Measurements from ENCODE around the gene NLGN1.
"Not testable (repeated sequence)": the region's sequence is repeated elsewhere in the genome, so short reads cannot be mapped to it uniquely, and the experiment has no call there.

NLGN1 gene

DNA sequence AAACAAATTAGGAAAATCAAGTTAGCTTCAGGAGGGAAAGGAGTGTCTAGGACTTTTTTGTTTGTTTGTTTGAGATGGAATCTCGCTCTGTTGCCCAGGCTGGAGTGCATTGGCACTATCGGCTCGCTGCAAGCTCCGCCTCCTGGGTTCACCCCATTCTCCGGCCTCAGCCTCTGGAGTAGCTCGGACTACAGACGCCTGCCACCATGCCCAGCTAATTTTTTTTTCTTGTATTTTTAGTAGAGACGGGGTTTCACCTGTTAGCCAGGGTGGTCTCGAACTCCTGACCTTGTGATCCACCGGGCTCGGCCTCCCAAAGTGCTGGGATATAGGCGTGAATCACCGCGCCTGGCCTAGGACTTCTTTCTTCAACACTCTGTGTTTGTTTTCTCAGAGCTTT is 171.1 kb downstream of the NLGN1 start:
- DNase-seq: no peak

GRCh38 chr3:173583496-173583895 is 186.0 kb downstream of the NLGN1 start:
- DNase-seq: no peak

DNA sequence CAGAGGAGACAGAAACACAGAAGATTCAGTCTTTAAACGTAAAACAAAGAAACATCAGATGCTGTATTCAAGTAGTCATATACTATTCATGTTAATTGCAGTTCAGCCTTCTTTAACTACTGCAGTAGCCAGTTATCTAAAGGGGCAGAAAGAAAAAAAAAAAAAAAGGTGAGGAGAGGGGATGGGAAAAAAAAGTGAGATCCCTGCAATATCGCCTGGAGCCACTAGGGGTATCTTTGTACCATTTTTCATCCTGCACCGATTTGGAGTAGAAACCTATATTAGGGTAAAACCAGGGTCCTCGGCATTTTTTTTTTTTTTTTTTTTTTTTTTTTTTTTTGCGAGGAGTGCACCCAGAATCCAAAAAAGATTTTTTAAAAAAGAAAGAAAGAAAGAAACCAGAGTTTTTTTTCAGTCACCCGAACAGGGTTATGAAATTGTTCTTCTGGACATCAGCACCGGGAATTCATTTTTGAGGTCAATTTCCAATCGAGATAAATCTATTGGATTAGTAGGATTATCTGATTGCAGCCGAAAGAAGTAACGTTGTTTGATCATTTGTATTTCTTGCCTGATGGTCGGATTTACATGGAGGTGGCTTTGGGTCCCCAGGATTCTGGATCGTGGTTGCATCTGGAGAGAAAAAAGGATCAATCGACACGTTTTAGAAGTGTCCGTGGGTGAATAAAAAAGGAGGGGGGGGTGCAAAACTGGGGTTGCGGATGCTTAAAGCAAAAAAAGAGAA is 186.7 kb downstream of the NLGN1 start:
- DNase-seq: no peak

DNA sequence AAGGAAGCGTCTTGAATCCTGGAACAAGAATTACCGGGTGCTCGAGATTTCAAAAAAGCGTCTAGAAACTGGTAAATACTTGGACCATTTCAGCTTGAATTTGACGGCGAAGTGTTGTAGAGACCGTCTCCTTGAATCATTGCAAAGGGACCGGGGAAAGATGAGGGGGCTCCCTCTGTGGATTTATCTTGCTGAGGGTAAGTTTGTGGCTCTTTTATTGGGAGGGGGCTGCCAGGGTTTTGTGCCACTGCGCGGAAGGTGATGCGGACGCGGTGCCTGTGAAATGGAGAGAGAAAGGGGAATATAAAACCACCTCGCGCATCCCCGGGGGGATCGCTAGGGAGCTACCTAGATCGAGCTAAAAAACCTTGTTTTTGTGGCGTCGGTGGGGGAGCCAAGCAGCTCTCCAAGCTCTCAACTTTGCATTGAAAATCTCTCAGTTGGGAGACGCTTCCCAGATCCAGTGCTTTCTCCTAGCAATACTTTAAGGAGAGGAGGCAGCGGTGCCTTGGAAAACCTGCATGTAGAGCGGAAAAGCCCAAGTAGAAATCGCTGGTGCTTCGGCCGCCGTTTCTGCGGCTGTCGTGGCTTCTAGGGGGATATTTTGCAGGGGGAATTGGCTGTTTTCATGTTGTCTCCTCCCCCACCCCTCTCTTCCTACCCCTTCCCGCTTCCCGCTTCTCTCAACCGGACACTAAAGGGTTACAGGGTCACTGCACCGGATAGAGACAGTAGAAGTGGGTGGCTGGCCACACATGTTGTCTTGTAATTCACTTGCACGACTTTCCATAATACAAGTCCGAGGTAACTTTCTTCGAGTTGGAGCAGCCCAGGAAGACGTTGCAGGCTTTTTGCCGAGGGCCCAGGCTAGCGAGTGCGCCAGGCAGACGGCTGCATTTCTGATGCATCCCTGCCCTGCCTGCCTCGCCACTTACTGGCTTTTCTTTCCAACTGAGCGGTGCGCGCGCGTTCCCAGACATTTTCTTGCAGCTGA is 187.6 kb downstream of the NLGN1 start:
- no peak for DNase-seq

DNA sequence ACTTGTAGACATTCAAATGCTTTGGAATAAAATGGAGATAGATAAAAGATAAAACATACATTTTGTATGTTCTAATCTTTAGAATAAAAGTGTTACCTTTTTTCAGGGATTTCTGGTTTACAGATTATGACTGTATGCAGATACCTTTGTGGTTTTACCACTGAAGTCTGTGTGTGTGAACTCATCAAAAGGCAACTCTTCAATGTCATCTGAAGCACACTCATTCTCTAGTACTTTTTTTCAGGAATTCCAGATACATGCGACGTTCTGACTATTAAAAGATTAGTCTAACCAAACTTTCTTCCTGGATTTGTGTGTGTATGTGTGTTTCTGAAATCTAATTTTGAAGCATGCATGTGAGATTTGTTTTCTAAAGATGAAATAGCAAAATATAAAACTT is 188.6 kb downstream of the NLGN1 start:
- no peak for DNase-seq

DNA sequence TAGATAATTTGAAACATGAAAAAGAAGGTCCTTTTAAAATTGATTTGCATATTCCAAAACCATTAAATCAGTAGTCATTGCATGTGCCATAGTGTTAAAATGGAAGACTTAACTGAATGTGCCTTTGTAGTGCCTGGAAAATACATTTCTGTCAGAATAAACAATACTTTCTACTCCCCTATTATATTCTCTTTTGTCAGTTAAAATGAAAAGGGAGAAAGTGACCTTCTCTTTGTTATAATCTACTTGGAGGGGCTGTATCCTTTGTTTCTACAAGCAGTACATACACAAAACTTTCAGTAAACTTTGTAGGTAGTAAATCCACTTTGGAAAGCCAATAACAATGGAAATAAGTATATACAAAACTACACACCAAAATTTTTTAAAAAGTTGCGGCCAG is 189.5 kb downstream of the NLGN1 start:
- no peak for DNase-seq

DNA sequence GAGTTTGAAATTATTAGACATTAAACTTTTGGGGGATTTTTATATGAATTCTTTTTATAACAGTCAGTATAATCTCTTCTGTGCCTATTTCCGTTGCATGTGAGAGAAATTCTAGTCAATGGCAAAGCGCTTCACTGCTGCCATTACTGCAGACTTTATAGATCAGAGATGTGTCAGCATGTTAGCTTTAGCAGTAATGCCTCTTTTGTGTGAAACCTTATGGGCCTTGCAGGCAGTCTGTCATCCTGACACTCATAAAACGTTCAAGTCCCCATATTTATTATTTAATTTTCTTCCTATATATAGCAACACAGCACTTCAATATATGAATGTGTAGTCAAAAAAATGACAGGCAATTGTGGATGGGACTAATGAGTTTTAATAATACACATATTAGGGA is 191.0 kb downstream of the NLGN1 start:
- no peak for DNase-seq

DNA sequence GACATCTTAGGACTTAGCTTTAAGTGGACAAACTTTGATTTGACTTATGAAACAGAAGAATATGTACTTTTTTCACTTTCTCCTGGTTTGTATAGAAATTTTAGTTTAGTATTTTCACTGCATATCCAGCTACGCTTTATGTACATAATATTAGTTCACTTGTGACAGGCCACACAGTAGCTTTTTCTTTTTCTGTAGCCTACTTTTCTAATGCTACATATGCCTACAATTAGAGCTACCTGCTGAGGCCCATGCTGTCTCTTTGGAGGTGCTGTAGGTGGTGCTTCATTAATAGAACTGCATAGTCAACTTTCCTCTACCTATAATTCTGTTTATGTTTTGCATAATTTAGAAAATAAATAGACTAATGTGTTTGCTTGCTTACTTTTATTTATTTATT is 191.6 kb downstream of the NLGN1 start:
- DNase-seq: no peak

DNA sequence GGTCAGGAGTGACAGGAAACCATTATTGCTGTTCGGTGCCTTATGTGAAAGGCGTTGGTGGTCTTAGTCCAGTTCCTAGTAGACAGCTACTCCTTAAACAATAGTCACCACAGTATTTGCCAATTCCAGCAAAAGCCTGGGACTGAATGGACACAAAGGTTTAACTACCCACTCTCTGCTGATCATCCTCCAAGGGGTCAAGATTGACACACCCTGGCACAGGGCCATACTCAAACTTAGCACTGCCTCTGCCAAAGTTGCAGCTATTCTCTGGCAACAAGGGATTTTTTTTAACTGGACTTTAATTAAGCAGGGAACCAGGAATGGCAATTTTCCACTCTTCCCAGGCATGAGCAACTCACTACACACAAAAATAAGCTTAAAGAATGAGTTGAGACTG is 193.9 kb downstream of the NLGN1 start:
- DNase-seq: no peak

- DNase-seq: not testable (repeated sequence)
Measured at GRCh38 chr3:173594881-173595280, 197.3 kb downstream of the NLGN1 start.

- no peak for DNase-seq
Measured at GRCh38 chr3:173599673-173600072, 202.1 kb downstream of the NLGN1 start.

DNA sequence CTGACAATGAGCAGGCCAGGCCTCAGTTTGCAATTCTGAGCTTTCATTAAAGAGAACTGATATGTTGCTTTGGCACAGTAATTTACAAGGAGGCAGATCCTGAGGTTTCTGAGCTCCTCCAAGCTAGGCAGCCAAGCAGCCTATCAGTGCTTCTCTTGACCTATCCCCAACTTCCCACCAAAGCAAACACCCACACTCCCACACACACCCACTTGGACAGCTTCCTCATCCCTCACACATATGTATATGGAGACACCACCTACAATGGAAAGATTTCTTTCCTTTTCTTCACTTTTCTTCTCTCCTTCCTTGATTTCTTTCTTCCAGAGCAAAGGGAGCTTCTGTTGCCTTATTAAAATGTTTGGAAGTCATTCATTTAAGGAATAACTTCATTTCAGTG is 217.0 kb downstream of the NLGN1 start:
- DNase-seq: no peak

DNA sequence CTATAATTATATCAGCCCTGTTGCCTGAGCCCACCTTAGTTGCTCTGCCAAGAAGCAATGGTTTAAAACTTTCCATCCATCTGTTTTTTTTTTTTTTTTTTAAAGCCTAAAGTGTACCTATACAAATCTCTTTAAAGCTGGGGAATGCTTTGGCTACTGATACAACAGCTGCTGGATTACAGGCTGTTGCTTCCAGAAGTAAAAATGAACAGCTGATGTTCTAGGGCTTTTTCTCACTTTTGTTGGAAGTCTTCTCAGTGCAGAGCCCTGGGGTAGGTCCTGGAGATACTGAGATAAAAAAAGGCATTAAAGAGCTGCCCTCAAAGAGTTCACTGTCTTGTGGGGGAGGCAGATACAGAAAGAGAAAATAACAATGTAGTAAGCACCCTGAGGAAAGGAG is 218.1 kb downstream of the NLGN1 start:
- no peak for DNase-seq

DNA sequence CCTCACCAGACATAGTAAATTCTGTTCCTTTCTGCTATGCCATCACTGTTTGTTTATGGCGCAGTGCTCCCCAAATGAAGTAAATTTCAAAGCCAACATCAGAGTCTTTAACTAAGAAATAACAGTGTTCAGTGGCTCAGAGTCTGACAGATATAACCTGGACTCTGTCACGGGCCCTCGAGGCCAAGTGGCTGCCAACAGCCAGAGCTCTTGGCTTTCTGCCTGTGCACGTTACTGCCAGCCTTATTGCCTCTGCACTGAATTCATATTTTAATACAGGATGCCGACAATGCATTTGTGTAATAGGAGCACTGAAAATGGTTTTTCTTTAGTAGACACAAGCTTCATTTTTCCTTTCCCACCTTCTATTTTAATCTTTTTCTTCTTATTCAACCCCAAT is 219.9 kb downstream of the NLGN1 start:
- no peak for DNase-seq

- no peak for DNase-seq
Measured at GRCh38 chr3:173618148-173618547, 220.6 kb downstream of the NLGN1 start.

DNA sequence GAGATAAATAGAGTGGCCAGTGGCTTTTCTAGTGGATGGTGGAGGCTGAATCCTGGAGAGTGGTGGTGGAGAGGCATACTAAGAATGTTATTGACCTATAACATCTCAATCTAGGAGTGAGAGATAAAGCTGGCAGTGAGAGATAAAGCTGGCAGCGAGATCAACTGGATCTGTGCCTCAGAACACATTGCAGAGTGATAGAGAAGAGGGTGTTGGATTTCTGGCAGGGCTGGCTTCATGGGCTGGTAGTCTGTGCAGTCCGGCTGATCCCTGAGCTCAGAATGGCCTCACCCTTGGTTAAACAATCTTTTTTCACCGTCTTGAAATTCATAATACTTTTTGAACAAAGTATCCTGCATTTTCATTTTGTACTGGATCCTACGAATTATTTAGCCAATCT is 221.2 kb downstream of the NLGN1 start:
- DNase-seq: no peak

- DNase-seq: no peak
Measured at GRCh38 chr3:173622166-173622565, 224.6 kb downstream of the NLGN1 start.

DNA sequence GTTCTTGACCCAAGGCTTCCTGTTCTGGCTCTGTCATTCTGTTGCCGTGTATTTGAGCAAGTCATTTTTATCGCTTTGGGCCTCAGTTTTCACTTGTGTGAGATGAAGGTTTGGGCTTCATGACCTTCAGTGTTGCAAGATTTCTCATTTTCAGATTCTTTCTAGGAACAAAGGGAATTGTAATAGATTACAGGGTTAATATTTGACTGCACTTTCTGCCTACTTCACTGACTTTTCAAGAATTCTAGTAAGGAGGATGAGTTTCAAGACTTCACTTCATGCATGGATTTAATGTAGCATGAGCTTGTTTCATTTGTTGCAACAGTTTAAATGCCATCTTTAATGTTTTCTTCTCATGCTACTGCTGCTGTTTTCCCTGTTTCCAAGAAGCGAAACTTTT is 226.5 kb downstream of the NLGN1 start:
- no peak for DNase-seq

- no peak for DNase-seq
Measured at GRCh38 chr3:173630849-173631248, 233.3 kb downstream of the NLGN1 start.

- DNase-seq: no peak
Measured at GRCh38 chr3:173632945-173633344, 235.4 kb downstream of the NLGN1 start.

DNA sequence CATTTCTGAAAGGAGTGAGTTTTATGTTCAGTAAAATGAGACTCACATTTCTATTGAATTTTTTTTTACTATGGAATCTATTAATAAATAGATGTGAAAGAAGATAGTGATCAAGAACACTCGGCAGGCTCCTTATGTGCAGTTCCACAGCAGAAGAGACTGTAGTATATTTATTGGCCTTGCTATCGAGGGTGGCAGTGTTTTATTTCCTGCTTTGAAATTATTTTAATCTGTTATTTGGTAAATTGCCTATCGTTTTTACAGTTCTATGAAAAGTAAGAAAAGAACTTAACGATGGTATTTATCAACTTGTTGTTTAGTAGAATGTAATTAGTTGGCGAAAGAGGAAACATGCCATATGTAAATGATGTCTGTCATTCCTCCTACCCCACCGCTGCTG is 238.3 kb downstream of the NLGN1 start:
- DNase-seq: no peak

DNA sequence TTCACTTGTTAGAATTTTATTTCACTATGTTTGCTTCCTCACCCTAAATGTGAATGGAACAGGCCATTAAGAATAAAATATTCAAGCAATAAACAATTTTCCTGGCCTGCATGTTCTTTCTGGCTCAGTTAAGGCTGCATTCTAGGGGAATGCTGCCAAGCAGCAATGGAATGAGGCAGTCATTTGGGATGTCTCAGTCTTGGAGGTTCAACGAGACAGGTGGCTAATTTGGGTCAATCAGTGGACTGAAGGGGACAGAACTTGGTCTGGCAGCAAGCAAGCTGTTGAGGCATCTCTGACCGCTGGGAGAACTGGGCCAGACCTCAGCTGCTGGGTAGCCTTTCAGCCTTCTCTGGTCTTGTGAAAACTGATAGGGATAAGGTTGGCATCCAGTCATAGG is 241.6 kb downstream of the NLGN1 start:
- no peak for DNase-seq

GRCh38 chr3:173641696-173642095 is 244.2 kb downstream of the NLGN1 start:
- DNase-seq: no peak
